Rectal smooth muscle tissue (tissue), 1 donor: ENCODE measurements around the gene RNASEH2A.

Source experiments
- H3K27ac ChIP-seq: one replicate; pipeline ENCODE4 v1.7.0; 2013; ENCODE audit warnings: low read depth, low read length, inconsistent platforms
- H3K27me3 ChIP-seq: one replicate; pipeline ENCODE4 v1.7.0; 2013; ENCODE audit warnings: low read length; ENCODE audit not compliant: control insufficient read depth, insufficient read depth
- H3K36me3 ChIP-seq: one replicate; pipeline ENCODE4 v1.7.0; 2013; ENCODE audit warnings: low read length; ENCODE audit not compliant: control insufficient read depth, insufficient read depth
- H3K4me1 ChIP-seq: one replicate; pipeline ENCODE4 v1.7.0; 2013; ENCODE audit warnings: low read length; ENCODE audit not compliant: control insufficient read depth, insufficient read depth
- H3K4me3 ChIP-seq: one replicate; pipeline ENCODE4 v1.7.0; 2013; ENCODE audit warnings: low read length
- H3K9ac ChIP-seq: one replicate; pipeline ENCODE4 v1.7.0; 2013; ENCODE audit warnings: low read length

The RNASEH2A gene

GRCh38 chr19:12784871-12785430 is 21.4 kb upstream of the RNASEH2A start:
- Histone ChIP-seq H3K4me1 (peaks cover 25% of the 10 kb centered on the region), H3K4me3 (no peak overlapping the region), H3K27me3 (no peaks in the 10 kb centered on the region), H3K36me3 (no peaks in the 10 kb centered on the region), H3K9ac (no peak overlapping the region), H3K27ac (peak overlapping the region; percentile 41)

- H3K36me3 ChIP-seq = no peaks in the 10 kb centered on the region
- H3K4me1 ChIP-seq = peaks cover 28% of the 10 kb centered on the region
- no peak overlapping the region for H3K4me3 ChIP-seq
- peak overlapping the region; percentile 72 for H3K27ac ChIP-seq
- H3K9ac ChIP-seq = no peak overlapping the region
- no peaks in the 10 kb centered on the region for H3K27me3 ChIP-seq
These were observed 20.9 kb upstream of the RNASEH2A start for GRCh38 chr19:12785431-12786031.

- Histone ChIP-seq H3K27me3 (no peaks in the 10 kb centered on the region), H3K4me3 (no peak overlapping the region), H3K36me3 (no peaks in the 10 kb centered on the region), H3K9ac (no peak overlapping the region), H3K4me1 (peaks cover 33% of the 10 kb centered on the region), H3K27ac (peak overlapping the region; percentile 72)
These were observed 20.1 kb upstream of the RNASEH2A start for GRCh38 chr19:12786141-12786870.

- Histone ChIP-seq H3K27ac (peak overlapping the region; percentile 72), H3K4me1 (peaks cover 33% of the 10 kb centered on the region), H3K36me3 (no peaks in the 10 kb centered on the region), H3K27me3 (no peaks in the 10 kb centered on the region), H3K4me3 (no peak overlapping the region), H3K9ac (no peak overlapping the region)
These were observed 19.4 kb upstream of the RNASEH2A start for GRCh38 chr19:12786952-12787351.

GRCh38 chr19:12787458-12787857 is 18.9 kb upstream of the RNASEH2A start:
- Histone ChIP-seq H3K4me1 (peaks cover 31% of the 10 kb centered on the region), H3K27me3 (no peaks in the 10 kb centered on the region), H3K27ac (peak overlapping the region; percentile 72), H3K9ac (no peak overlapping the region), H3K4me3 (no peak overlapping the region), H3K36me3 (no peaks in the 10 kb centered on the region)

- Histone ChIP-seq H3K4me1 (peaks cover 28% of the 10 kb centered on the region), H3K27ac (peak overlapping the region; percentile 94), H3K9ac (peak overlapping the region; percentile 83), H3K4me3 (peak overlapping the region; percentile 68), H3K36me3 (no peaks in the 10 kb centered on the region), H3K27me3 (no peaks in the 10 kb centered on the region)
These were observed 18.2 kb upstream of the RNASEH2A start for GRCh38 chr19:12788042-12788681.

- Histone ChIP-seq H3K27ac (peak overlapping the region; percentile 94), H3K4me3 (peak overlapping the region; percentile 68), H3K36me3 (no peaks in the 10 kb centered on the region), H3K9ac (peak overlapping the region; percentile 83), H3K27me3 (no peaks in the 10 kb centered on the region), H3K4me1 (peaks cover 24% of the 10 kb centered on the region)
These were observed 17.7 kb upstream of the RNASEH2A start for GRCh38 chr19:12788682-12789097.

- Histone ChIP-seq H3K4me3 (peak overlapping the region; percentile 68), H3K36me3 (no peaks in the 10 kb centered on the region), H3K27ac (peak overlapping the region; percentile 94), H3K27me3 (no peaks in the 10 kb centered on the region), H3K9ac (peak overlapping the region; percentile 83), H3K4me1 (peaks cover 29% of the 10 kb centered on the region)
These were observed 17.1 kb upstream of the RNASEH2A start for GRCh38 chr19:12789098-12789903.

- H3K9ac ChIP-seq = peak overlapping the region; percentile 39
- H3K4me1 ChIP-seq = peaks cover 29% of the 10 kb centered on the region
- H3K4me3 ChIP-seq = peak overlapping the region; percentile 61
- no peaks in the 10 kb centered on the region for H3K36me3 ChIP-seq
- H3K27ac ChIP-seq = peak overlapping the region; percentile 94
- H3K27me3 ChIP-seq = no peaks in the 10 kb centered on the region
These were observed 16.3 kb upstream of the RNASEH2A start for GRCh38 chr19:12789904-12790619.

- peak overlapping the region; percentile 94 for H3K27ac ChIP-seq
- no peaks in the 10 kb centered on the region for H3K36me3 ChIP-seq
- peak overlapping the region; percentile 61 for H3K4me3 ChIP-seq
- no peaks in the 10 kb centered on the region for H3K27me3 ChIP-seq
- H3K4me1 ChIP-seq = peaks cover 29% of the 10 kb centered on the region
- peak overlapping the region; percentile 39 for H3K9ac ChIP-seq
These were observed 15.6 kb upstream of the RNASEH2A start for GRCh38 chr19:12790628-12791344.
